Astrocyte (in vitro differentiated cells and primary cell): Measurements from ENCODE around the gene HLA-G.

Experiments used
- EZH2 ChIP-seq: IDR thresholded peaks from 2 replicates; pipeline ENCODE4 v1.6.1; 2012; ENCODE audit warnings: mild to moderate bottlenecking, low read length, inconsistent platforms; ENCODE audit not compliant: insufficient read depth
- TF ChIP-seq, protein P1 (sequence below): IDR thresholded peaks from 2 replicates; pipeline ENCODE4 v1.5.1; 2011; ENCODE audit warnings: low read depth, mild to moderate bottlenecking, inconsistent platforms, low read length, moderate library complexity; ENCODE audit not compliant: insufficient read depth

DNA sequence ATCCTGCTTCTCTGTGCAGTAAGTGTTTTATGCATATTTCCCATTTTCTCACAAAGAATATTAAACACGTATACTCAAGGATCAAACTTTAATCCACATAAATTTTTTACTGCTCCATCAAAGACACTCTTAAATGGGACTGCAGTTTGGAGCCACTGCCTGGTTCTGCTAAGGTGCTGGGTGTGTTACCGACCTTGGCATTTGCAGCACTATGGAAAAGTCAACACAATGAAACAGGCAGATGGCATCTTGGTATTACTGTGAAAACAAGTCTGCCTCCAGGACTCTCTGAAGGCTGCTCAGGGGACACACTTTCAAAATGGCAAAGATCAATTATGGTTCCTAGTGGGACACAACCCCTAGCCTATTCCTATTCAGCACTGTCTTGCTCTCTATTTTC, 17.3 kb upstream of the HLA-G start:
- TF ChIP-seq, protein P1, sequence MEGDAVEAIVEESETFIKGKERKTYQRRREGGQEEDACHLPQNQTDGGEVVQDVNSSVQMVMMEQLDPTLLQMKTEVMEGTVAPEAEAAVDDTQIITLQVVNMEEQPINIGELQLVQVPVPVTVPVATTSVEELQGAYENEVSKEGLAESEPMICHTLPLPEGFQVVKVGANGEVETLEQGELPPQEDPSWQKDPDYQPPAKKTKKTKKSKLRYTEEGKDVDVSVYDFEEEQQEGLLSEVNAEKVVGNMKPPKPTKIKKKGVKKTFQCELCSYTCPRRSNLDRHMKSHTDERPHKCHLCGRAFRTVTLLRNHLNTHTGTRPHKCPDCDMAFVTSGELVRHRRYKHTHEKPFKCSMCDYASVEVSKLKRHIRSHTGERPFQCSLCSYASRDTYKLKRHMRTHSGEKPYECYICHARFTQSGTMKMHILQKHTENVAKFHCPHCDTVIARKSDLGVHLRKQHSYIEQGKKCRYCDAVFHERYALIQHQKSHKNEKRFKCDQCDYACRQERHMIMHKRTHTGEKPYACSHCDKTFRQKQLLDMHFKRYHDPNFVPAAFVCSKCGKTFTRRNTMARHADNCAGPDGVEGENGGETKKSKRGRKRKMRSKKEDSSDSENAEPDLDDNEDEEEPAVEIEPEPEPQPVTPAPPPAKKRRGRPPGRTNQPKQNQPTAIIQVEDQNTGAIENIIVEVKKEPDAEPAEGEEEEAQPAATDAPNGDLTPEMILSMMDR = no peak
- TF ChIP-seq EZH2 = no peak
